ENCODE results near the gene CLCF1. TPM values are rescaled to one million over a fixed set of nuclear protein-coding genes. Genes with fewer than 3 reads are reported as not detected.
A peak's percentile ranks its signal among the peaks of the same experiment; 100 is the strongest.

CLCF1 gene
- total RNA-seq, 6 donors from 2014 or later, result 3.7 to 29.5 (median 6.0) TPM

GRCh38 chr11:67391304-67392182 lies 18.1 kb upstream of the CLCF1 start, which contains the start of gene RAD9A:
RAD9A (plus strand) TSS chr11:67391986; CDS start chr11:67392045, 59 bp downstream.
- H3K4me3 ChIP-seq, result peak within 1 kb of the TSS; percentile 74 to 100 (median 88)
- no peaks in the 10 kb centered on the region for H3K27me3 ChIP-seq
- DNase-seq (peak; percentile 98 to 99), ATAC-seq (ENCODE audit: low FRiP score in 2 of 2) (peak; percentile 83 to 95)
- peak within 1 kb of the TSS; percentile 85 to 91 (median 88) for H3K27ac ChIP-seq
- TF ChIP-seq POLR2A (IDR thresholded peaks at IDR 0.05) (peak in 3 of 4 donors; percentile 4 to 80 (median 45)), EP300 (IDR thresholded peaks at IDR 0.05) (peak in 1 of 4 donors; percentile 2), CTCF (IDR thresholded peaks at IDR 0.05) (peak in 2 of 6 experiments; percentile 12 to 28), POLR2AphosphoS5 (IDR thresholded peaks at IDR 0.05) (peak; percentile 85 to 89)
- 0 to 1% methylated on average over 4 to 53 of the region's 75 CpGs for WGBS, 2 donors
- peaks cover 16 to 38% (median 20%) of the 10 kb centered on the region in 4 donors for H3K4me1 ChIP-seq
- H3K36me3 ChIP-seq, result peaks cover 0 to 19% (median 14%) of the 10 kb centered on the region in 4 donors
- H3K9me3 ChIP-seq, result no peaks in the 10 kb centered on the region

- H3K4me3 ChIP-seq, result peak overlapping the region; percentile 74 to 100 (median 88)
- TF ChIP-seq POLR2A (IDR thresholded peaks at IDR 0.05) (no peak), POLR2AphosphoS5 (IDR thresholded peaks at IDR 0.05) (no peak), CTCF (IDR thresholded peaks at IDR 0.05) (no peak), EP300 (IDR thresholded peaks at IDR 0.05) (no peak)
- H3K9me3 ChIP-seq, result no peaks in the 10 kb centered on the region
- WGBS, 2 donors, result 13 to 14% methylated on average over 15 of the region's 15 CpGs
- H3K36me3 ChIP-seq, result peaks cover 0 to 13% (median 8%) of the 10 kb centered on the region in 4 donors
- peak overlapping the region; percentile 85 to 91 (median 88) for H3K27ac ChIP-seq
- no peak for DNase-seq
- no peaks in the 10 kb centered on the region for H3K27me3 ChIP-seq
- no peak for ATAC-seq (ENCODE audit: low FRiP score in 2 of 2)
- peaks cover 16 to 36% (median 20%) of the 10 kb centered on the region in 4 donors for H3K4me1 ChIP-seq
Measured at GRCh38 chr11:67390947-67391303, 17.5 kb upstream of the CLCF1 start.

GRCh38 chr11:67389477-67389876 lies 16.1 kb upstream of the CLCF1 start:
- H3K4me3 ChIP-seq, result no peak overlapping the region
- DNase-seq (no peak), ATAC-seq (ENCODE audit: low FRiP score in 2 of 2) (no peak)
- no peaks in the 10 kb centered on the region for H3K9me3 ChIP-seq
- H3K36me3 ChIP-seq, result peaks cover 0 to 6% (median 0%) of the 10 kb centered on the region in 4 donors
- no peak for TF ChIP-seq POLR2AphosphoS5 (IDR thresholded peaks at IDR 0.05)
- peak in 5 of 6 experiments; percentile 36 to 58 (median 43) for TF ChIP-seq CTCF (IDR thresholded peaks at IDR 0.05)
- WGBS, 2 donors, result 60 to 62% methylated on average over 4 to 6 of the region's 6 CpGs
- peaks cover 16 to 40% (median 20%) of the 10 kb centered on the region in 4 donors for H3K4me1 ChIP-seq
- H3K27ac ChIP-seq, result no peak overlapping the region
- no peaks in the 10 kb centered on the region for H3K27me3 ChIP-seq

GRCh38 chr11:67387518-67387917 lies 14.1 kb upstream of the CLCF1 start:
- Histone ChIP-seq H3K27ac (no peak overlapping the region), H3K36me3 (no peaks in the 10 kb centered on the region), H3K27me3 (no peaks in the 10 kb centered on the region), H3K4me3 (no peak overlapping the region), H3K4me1 (peaks cover 12 to 31% (median 16%) of the 10 kb centered on the region in 4 donors), H3K9me3 (no peaks in the 10 kb centered on the region)
- ATAC-seq (ENCODE audit: low FRiP score in 2 of 2) (no peak), DNase-seq (no peak)
- WGBS, 2 donors, result 56 to 70% methylated on average over 6 of the region's 6 CpGs
- TF ChIP-seq CTCF (IDR thresholded peaks at IDR 0.05), result no peak
- no peak for TF ChIP-seq POLR2AphosphoS5 (IDR thresholded peaks at IDR 0.05)
- TF ChIP-seq EP300 (IDR thresholded peaks at IDR 0.05), result no peak
- no peak for TF ChIP-seq POLR2A (IDR thresholded peaks at IDR 0.05)

All from upper lobe of left lung (tissue), 6 donors.